ENCODE measurements around the gene THSD4.

THSD4 gene

DNA sequence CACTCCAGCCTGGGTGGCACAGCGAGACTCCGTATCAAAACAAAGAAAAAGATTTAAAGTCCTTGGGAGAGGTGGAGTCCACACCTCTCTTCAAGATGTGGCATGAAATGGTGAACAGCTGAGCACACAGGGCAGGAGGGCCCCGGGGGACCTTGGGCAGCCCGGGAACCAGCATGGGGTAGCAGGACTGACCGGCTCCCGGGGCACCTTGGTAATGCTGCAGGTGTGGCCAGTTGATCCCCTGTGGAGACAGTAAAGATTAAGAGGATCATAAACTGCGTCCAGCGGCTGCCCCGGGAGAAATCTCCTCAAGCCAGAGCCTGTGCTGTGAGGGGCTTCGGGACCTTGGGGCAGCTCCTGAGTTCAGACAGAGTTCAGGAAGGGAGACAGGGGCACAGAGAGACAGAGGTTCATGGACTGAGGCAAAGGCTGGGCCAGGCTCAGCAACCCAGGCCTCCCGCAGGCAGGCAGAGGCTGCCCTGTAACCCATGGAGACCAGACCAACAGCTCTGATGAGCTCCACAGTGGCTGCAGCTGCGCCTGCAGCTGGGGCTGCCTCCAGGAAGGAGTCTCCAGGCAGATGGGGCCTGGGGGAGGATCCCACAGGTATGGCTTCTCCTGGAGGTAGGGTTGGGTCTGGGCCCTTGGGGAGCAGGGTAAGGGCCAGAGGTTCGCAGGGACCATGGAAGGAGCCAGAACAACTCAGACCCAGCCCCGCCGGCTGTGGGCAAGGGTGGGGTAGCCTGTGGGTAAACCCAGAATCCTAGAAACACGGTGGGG is 695.2 kb downstream of the THSD4 start, which contains the start of gene NR2E3:
Gene NR2E3 (plus strand): TSS at position 299 of the 780 bp plus-strand sequence. CDS start 190 bp downstream, at position 489.
- no peak for DNase-seq (ENCODE audit: low read depth)

DNA sequence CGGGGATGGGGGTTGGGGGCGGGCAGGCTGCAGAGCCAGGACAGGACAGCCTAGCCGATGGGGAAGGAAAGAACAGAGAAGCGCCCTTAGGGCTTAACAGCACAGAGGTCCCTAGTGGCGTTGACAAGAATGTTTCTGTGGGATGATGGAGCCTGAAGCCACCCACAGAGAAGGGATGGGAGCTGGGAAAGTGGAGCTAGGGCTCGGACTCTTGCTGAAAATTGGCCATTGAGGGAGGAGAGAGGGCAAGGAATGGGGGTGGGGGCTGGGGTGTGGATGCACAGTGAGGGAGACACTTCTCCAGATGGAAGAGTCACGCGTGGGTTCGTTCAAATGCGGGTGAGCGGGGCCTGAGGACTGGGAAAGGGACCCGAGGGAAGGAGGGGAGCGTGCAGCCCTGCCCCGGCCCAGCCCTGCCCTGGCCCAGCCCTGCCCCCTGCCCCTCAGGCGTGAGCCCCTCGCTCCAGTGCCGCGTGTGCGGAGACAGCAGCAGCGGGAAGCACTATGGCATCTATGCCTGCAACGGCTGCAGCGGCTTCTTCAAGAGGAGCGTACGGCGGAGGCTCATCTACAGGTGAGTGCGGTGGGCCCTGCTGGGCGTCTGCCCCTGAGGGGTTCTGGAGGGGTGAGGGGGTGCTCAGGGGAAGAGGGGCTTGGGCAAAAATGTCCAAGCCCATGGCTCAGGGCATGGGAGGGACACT is 695.9 kb downstream of the THSD4 start:
- no peak for DNase-seq (ENCODE audit: low read depth)

DNA sequence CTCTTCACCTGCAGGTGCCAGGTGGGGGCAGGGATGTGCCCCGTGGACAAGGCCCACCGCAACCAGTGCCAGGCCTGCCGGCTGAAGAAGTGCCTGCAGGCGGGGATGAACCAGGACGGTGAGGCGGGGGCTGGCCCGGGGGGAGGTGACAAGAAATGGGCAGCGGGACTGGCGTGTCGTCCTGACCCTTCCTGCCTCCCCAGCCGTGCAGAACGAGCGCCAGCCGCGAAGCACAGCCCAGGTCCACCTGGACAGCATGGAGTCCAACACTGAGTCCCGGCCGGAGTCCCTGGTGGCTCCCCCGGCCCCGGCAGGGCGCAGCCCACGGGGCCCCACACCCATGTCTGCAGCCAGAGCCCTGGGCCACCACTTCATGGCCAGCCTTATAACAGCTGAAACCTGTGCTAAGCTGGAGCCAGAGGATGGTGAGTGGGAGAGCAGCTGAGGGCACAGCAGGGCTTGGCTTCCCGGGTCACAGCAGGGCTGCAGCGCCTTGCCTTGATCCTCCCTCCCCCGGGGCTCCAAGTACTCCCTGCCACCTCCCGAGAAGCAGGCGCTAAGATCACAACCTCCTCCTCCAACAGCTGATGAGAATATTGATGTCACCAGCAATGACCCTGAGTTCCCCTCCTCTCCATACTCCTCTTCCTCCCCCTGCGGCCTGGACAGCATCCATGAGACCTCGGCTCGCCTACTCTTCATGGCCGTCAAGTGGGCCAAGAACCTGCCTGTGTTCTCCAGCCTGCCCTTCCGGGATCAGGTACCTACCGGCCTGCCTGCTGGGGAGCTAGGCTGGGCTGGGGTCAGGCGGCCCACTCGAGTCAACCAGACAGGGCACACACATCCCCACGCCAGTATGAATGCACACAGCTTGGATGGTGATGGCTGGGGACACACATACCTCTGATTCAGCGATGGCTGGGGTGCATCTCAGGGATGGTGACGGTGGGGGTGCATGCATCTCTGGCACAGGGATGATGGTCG is 696.8 kb downstream of the THSD4 start:
- no peak for DNase-seq (ENCODE audit: low read depth)

DNA sequence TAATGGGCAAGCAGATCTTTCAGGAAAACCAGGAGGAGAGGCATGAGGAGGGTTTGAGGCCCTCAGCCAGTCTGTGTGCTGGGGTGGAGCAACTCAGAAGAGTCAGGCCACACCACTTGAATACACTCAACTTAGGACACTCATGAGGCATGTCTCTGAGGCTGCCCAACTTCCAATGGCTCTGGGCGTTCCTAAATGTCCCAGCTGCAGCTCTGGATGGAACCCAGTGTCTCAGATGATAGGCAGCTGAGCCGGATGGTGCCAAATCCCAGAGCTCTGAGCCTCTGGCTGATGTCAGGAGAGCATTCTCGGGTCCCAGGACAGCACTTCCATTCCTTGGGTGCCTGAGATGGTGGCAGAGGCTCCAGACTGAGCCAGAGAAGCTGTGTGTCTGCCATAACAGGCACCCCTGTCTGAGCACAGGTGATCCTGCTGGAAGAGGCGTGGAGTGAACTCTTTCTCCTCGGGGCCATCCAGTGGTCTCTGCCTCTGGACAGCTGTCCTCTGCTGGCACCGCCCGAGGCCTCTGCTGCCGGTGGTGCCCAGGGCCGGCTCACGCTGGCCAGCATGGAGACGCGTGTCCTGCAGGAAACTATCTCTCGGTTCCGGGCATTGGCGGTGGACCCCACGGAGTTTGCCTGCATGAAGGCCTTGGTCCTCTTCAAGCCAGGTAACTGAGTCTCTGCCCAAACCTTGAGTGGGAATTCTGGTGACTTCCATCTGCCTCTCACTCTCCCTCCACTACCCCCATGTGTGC is 697.9 kb downstream of the THSD4 start:
- no peak for DNase-seq (ENCODE audit: low read depth)

DNA sequence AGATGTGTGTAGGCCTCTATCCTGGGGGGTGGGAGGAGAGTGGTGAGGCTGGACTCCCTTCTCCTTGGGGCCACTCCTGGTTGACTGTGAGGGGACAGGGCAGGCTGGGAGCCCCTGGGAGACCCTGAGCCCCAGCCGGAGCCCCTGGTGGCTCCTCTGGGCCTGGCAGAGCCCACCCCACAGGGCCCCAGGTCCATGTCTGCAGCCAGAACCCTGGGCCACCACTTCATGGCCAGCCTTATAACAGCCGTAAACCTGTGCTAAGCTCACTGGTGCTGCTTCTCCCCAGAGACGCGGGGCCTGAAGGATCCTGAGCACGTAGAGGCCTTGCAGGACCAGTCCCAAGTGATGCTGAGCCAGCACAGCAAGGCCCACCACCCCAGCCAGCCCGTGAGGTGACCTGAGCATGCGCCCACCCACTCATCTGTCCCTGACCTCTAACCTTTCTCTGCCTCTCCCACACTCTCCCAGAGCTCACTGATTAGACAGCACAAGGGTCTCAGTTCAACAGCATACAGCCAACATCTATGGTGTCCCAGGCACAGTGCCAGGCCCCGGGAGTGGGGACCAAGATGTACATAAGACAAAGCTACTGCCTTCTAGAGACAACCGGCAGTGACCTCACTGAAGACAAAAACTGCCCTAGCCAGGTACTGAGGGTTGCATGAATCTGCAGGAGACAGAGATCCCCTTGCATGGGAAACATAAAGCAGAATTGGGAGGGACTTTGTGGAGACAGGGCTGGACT is 698.6 kb downstream of the THSD4 start:
- DNase-seq (ENCODE audit: low read depth), result no peak

DNA sequence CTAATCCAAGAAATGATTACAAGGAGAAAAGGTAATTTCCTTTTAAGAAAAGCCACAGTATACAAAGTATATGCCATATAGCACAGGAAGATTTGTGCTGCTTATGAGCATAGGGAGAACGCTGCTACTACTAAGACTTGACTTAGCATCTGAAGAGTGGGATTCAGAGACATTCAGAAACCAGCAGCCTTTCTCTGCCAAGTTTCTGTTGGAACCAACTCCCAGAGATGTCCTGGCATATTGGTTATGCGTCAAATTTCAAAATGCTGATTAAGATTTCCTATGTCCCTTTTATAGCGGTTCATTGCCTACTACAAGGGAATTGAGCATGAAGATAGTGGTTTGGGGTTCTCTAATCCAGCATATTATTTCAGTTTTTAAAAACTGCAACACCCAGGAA is 700.0 kb downstream of the THSD4 start:
- no peak for DNase-seq (ENCODE audit: low read depth)

DNA sequence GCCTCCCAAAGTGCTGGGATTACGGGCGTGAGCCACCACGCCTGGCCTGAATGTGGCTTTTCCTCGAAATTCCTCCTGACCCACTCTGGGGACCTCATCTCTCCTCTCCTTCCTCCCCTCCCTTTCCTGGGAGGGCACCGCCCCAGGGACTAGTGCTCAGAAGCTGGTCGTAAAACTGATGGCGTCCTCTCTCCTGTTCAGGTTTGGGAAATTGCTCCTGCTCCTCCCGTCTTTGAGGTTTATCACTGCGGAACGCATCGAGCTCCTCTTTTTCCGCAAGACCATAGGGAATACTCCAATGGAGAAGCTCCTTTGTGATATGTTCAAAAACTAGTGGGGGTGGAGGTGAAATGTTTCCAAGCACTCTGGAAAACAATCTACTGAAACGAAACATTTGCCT is 702.1 kb downstream of the THSD4 start:
- DNase-seq (ENCODE audit: low read depth), result no peak

DNA sequence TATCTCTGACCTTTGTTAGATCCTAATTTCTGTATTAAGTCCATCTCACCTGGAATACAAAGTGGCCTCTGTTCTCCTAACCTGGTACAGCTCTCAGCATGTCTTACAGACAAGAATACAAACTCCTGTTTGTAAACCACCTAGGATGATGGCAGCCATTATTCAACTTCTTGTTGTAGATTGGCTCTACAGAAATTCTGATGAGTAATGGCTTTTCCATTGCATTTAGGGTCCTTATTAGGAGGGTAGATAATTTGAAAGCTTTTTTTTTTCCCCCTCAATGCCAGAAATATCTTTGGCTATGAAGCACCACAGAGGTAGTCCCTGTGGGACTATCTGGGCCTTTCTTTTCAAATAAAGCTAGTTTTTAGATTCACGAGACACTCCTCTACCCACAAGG is 704.9 kb downstream of the THSD4 start:
- DNase-seq (ENCODE audit: low read depth), result no peak

DNA sequence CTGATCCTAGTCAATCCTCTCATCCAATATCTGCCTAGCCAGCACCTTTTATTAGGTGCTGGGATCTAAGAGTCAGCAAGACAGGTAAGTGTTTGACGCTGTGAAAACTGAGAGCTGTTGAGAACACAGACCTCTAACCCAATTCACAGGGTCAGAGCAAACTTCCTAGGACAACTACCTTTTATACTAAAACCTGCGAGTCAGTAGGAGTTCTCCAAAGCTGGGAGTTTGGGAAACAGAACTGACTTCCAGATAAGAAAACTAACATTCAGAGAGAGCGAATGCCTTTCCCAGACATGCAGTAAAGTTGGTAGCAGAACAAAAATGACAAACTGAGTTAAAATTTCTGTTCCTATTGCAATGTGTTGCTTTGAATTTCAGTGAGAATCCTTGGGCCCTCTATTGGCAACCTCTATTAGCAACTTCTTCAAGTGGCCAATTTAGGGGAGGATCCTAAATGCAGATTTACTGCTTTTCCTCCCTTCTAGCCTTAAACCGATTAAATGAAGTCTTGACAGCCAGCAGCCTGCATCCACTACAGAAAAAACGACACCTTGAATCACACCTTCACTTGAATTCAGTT is 706.4 kb downstream of the THSD4 start:
- no peak for DNase-seq (ENCODE audit: low read depth)

DNA sequence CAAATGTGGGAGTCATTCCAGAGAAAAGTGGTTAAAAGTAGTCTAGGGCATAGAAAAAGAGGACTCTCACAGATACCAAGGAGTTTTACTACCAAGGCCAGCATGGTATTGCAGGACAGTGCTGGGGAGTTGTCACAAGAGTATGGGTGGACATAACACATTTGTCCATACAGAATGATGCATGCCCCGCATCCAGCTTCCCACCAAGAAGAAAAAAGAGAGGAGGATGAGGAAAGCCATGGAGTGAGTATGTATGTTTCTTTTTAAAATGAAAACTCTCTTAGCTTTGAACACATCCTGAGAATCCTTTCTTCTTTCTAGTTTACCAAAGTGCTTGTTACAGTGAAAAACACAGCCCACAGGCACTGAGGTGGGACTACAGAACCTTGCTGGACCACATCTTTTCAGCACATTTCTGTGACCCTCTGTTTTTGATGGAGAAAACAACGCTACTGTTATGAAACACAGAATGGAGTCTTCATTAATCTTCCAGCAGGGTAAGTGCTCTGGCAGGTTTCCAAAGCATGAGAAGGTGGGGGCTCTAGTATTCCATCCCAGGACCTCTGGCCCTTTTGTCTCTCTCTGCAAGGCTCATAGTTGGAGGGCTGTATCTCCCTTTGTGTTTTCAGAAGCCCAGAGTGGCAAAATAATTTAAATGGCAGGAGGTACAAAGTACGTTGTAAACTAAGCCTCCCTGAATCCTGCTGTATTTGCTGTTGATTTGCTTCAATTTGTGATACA is 707.8 kb downstream of the THSD4 start:
- DNase-seq (ENCODE audit: low read depth), result no peak

DNA sequence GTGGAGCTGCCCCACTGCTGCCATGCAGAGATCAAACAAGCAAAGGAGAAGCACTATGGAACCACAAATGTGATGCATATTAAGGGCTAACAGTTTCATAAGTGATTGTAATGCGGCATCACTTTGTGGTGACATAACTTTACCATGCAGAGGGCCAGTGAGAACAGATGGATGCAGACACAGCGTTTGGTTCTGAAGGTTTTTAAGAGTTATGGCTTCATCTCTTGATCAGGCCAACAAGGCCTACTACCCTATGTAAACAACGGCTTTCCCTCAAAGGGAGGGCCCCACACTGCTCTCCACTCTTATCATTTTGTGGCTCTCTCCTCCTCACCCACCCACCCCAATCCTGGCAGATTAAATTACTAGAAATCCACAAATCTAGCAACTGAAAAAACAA is 708.5 kb downstream of the THSD4 start:
- DNase-seq (ENCODE audit: low read depth), result no peak

DNA sequence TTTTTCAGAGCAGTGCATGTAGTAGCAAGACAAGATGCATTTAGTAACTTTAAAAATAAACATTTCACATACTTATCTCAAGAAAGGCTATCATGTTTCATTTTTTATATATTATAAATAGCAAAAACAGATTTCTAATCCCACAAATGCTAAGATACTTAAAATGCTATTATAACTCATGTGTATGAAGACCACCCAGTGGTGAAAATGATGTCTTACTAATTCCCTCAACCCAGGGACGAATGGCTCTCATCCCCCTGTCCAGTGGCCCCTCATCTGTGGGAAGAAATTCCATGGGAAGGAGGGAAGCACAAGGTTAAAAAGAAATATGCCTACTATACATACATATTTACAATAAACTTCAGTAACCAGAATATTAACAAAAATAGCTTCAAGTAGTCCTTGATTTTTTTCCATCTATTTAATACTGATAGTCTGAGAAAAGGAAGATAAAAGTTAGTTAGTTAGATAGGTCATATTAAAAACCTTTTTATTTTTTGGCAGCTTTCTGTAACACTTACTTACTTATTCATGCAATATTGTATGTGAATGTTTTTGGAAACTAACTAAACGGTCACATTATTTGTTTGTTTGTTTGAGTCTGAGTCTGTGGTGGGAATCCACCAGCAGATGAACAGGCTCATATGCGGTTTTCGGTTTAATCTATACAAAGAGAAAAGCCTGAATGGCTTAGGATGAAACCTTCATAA is 709.9 kb downstream of the THSD4 start:
- no peak for DNase-seq (ENCODE audit: low read depth)

DNA sequence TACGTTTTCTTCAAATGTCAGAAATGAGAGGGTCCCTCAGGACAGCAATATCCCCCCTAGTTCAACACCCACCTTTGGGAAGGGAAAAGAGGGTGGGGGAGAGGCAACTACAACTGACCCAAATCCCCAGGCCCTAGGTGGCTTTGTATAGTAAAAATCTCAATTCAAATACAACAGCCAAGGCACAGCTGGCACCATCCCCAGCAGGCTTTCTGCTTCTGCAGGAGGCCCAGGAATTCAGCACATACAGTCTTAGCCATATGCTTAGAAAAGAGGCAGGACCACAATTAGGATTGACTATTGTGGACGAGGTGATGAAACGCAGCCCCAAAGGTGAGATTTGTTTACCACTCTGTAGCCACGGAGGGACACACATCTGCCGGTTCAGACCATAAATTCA is 710.9 kb downstream of the THSD4 start:
- DNase-seq (ENCODE audit: low read depth), result no peak

DNA sequence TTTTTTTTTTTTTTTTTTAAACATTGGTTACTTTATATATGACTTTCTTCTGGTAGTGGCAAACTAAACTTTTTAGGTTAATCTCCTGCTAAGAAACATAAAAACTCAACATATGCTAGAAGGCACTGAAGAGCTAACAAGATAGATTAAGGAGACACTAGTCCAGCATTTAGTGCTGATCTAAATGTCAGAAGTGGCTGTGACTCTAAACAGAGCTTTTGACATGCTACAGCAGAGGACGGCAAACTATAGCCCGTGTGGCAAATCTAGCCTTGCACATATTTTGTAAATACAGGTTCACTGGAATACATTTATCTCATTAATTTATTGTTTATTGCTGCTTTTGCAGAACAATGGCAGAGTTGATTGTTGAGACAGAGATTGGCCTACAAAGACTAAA is 715.7 kb downstream of the THSD4 start:
- DNase-seq (ENCODE audit: low read depth), result no peak
